BE2C (cell line): ENCODE results near the gene ADAMTS13.

Experiments used
- DNase-seq: peaks from one replicate; pipeline ENCODE4 v3.0.0-alpha.2; 2020
- H3K27me3 ChIP-seq: fragments of 250-450 bp; sonication (Bioruptor Pico); 2 replicates; pipeline ENCODE4 v1.5.1; 2020; ENCODE audit warnings: mild to moderate bottlenecking
- H3K36me3 ChIP-seq: fragments of 250-450 bp; sonication (Bioruptor Pico); 2 replicates; pipeline ENCODE4 v1.5.1; 2020; ENCODE audit warnings: mild to moderate bottlenecking
- H3K4me1 ChIP-seq: fragments of 250-450 bp; sonication (Bioruptor Pico); 2 replicates; pipeline ENCODE4 v1.5.1; 2020
- H3K4me3 ChIP-seq: 2 replicates; pipeline ENCODE4 v1.5.1; 2011; ENCODE audit warnings: low read depth, low read length
- H3K9me3 ChIP-seq: fragments of 250-450 bp; sonication (Bioruptor Pico); 2 replicates; pipeline ENCODE4 v1.5.1; 2020
- CTCF ChIP-seq: IDR thresholded peaks from 2 replicates; pipeline ENCODE4 v1.5.1; 2012; ENCODE audit warnings: mild to moderate bottlenecking, low read depth, low read length

The ADAMTS13 gene

GRCh38 chr9:133489253-133490190, 67.4 kb downstream of the ADAMTS13 start:
- no peak for TF ChIP-seq CTCF
- no peak for DNase-seq

GRCh38 chr9:133490201-133490681, 68.1 kb downstream of the ADAMTS13 start:
- no peaks in the 10 kb centered on the region for H3K9me3 ChIP-seq
- no peaks in the 10 kb centered on the region for H3K27me3 ChIP-seq
- H3K36me3 ChIP-seq, result no peaks in the 10 kb centered on the region
- H3K4me3 ChIP-seq, result no peak overlapping the region
- peaks cover 24% of the 10 kb centered on the region for H3K4me1 ChIP-seq
- TF ChIP-seq CTCF, result 0 out of 2 replicates have a peak, but pooled peaks have one; percentile 6
- DNase-seq, result peak; percentile 18

More at GRCh38 chr9:133489253-133490190, 67.4 kb downstream of the ADAMTS13 start:
- H3K27me3 ChIP-seq, result no peaks in the 10 kb centered on the region
- no peaks in the 10 kb centered on the region for H3K36me3 ChIP-seq
- no peaks in the 10 kb centered on the region for H3K9me3 ChIP-seq
- H3K4me1 ChIP-seq, result peaks cover 28% of the 10 kb centered on the region
- no peak overlapping the region for H3K4me3 ChIP-seq

GRCh38 chr9:133490865-133491655, 68.9 kb downstream of the ADAMTS13 start:
- H3K4me3 ChIP-seq, result no peak overlapping the region
- H3K36me3 ChIP-seq, result no peaks in the 10 kb centered on the region
- no peak for DNase-seq
- H3K9me3 ChIP-seq, result no peaks in the 10 kb centered on the region
- TF ChIP-seq CTCF, result no peak
- H3K4me1 ChIP-seq, result peaks cover 18% of the 10 kb centered on the region
- no peaks in the 10 kb centered on the region for H3K27me3 ChIP-seq

GRCh38 chr9:133491656-133491925, 69.4 kb downstream of the ADAMTS13 start:
- no peaks in the 10 kb centered on the region for H3K36me3 ChIP-seq
- H3K27me3 ChIP-seq, result no peaks in the 10 kb centered on the region
- H3K4me1 ChIP-seq, result peaks cover 18% of the 10 kb centered on the region
- no peak for DNase-seq
- H3K4me3 ChIP-seq, result no peak overlapping the region
- no peaks in the 10 kb centered on the region for H3K9me3 ChIP-seq
- TF ChIP-seq CTCF, result no peak

GRCh38 chr9:133492061-133493021, 70.2 kb downstream of the ADAMTS13 start:
- H3K9me3 ChIP-seq, result no peaks in the 10 kb centered on the region
- DNase-seq, result no peak
- no peaks in the 10 kb centered on the region for H3K27me3 ChIP-seq
- TF ChIP-seq CTCF, result no peak
- peaks cover 18% of the 10 kb centered on the region for H3K4me1 ChIP-seq
- H3K36me3 ChIP-seq, result no peaks in the 10 kb centered on the region
- no peak overlapping the region for H3K4me3 ChIP-seq
